Measurements from ENCODE around the gene HTR2A. TPM values are rescaled to one million over a fixed set of nuclear protein-coding genes. Genes with fewer than 3 reads are reported as not detected.

Gene HTR2A
- total RNA-seq, 1 experiment from 2014 or later = not detected

- H3K4me2 ChIP-seq (ENCODE audit: low read length) = no peak overlapping the region
- no peaks in the 10 kb centered on the region for H3K36me3 ChIP-seq (ENCODE audit: control insufficient read depth in 1 of 2, insufficient read depth in 2 of 2, low read length in 2 of 2)
- no peaks in the 10 kb centered on the region for H3K4me1 ChIP-seq (ENCODE audit: control insufficient read depth in 1 of 2, insufficient read depth in 2 of 2, low read length in 2 of 2)
- TF ChIP-seq JUND (IDR thresholded peaks at IDR 0.05) = no peak
- no peak for TF ChIP-seq ZFX (IDR thresholded peaks at IDR 0.05)
- no peak for TF ChIP-seq CTCF (IDR thresholded peaks at IDR 0.05 in 2 of 3, conservative IDR thresholded peaks at IDR 0.05 in 1 of 3; ENCODE audit: borderline replicate concordance in 1 of 3, insufficient read depth in 1 of 3, low read depth in 2 of 3, low read length in 2 of 3)
- no peak overlapping the region for H3K27ac ChIP-seq (ENCODE audit: low read depth, low read length)
- ATAC-seq (no peak), DNase-seq (ENCODE audit: low read depth, low spot score) (no peak)
- ChIA-PET CTCF (interaction anchor here (1.0 kb wide), 1 partner anchor 12 kb away, joined by 4 read pairs; no protein-coding TSS in a partner anchor), RAD21 (ENCODE audit: low non-redundant PET in 1 of 2, low total read pairs in 2 of 2, uncharacterized antibody in 2 of 2, unreplicated experiment in 2 of 2) (interaction anchor here in 1 of 2 experiments (0.6 kb wide), 1 partner anchor 79 kb away, joined by 4 read pairs; no protein-coding TSS in a partner anchor), POLR2A (no interaction called here)
- no peaks in the 10 kb centered on the region for H3K79me2 ChIP-seq (ENCODE audit: insufficient read depth, low read length)
- no peaks in the 10 kb centered on the region for H3K9me3 ChIP-seq (ENCODE audit: control insufficient read depth in 1 of 2, insufficient read depth in 1 of 2, low read depth in 1 of 2, low read length in 2 of 2)
- H4K20me1 ChIP-seq (ENCODE audit: insufficient read depth) = no peaks in the 10 kb centered on the region
- no TSS peak for BruUV-seq (replicated peaks)
- H3K27me3 ChIP-seq (ENCODE audit: insufficient read depth, low read length) = peaks cover 40% of the 10 kb centered on the region
- no peak overlapping the region for H3K9ac ChIP-seq (ENCODE audit: low read length)
- H2AFZ ChIP-seq (ENCODE audit: low read depth, low read length, poor library complexity, severe bottlenecking) = no peak overlapping the region
- intact Hi-C loops (cut with micrococcal nuclease) = loop anchor here (10.0 kb wide), 1 partner anchor 412 kb away; no protein-coding TSS in a partner anchor
- H3K9me2 ChIP-seq (ENCODE audit: insufficient read depth) = no peaks in the 10 kb centered on the region
- no peak overlapping the region for H3K4me3 ChIP-seq (replicated peaks in 1 of 2; ENCODE audit: low read depth in 1 of 2, low read length in 2 of 2)
These were observed 9.6 kb upstream of the HTR2A start for GRCh38 chr13:46906405-46906804.

- DNase-seq (ENCODE audit: low read depth, low spot score) (no peak), ATAC-seq (peak; percentile 64)
- ChIA-PET RAD21 (ENCODE audit: low non-redundant PET in 1 of 2, low total read pairs in 2 of 2, uncharacterized antibody in 2 of 2, unreplicated experiment in 2 of 2) (no interaction called here), POLR2A (no interaction called here), CTCF (no interaction called here)
- H4K20me1 ChIP-seq (ENCODE audit: insufficient read depth) = no peaks in the 10 kb centered on the region
- H3K27ac ChIP-seq (ENCODE audit: low read depth, low read length) = no peak overlapping the region
- no peak overlapping the region for H3K4me2 ChIP-seq (ENCODE audit: low read length)
- H3K4me3 ChIP-seq (replicated peaks in 1 of 2; ENCODE audit: low read depth in 1 of 2, low read length in 2 of 2) = no peak overlapping the region
- no peaks in the 10 kb centered on the region for H3K9me2 ChIP-seq (ENCODE audit: insufficient read depth)
- H3K79me2 ChIP-seq (ENCODE audit: insufficient read depth, low read length) = no peaks in the 10 kb centered on the region
- H2AFZ ChIP-seq (ENCODE audit: low read depth, low read length, poor library complexity, severe bottlenecking) = no peak overlapping the region
- BruUV-seq (replicated peaks) = no TSS peak
- TF ChIP-seq RAD21 (IDR thresholded peaks at IDR 0.05; ENCODE audit: low read depth) = peak; percentile 17; the same call in 1 of the 2 replicates
- TF ChIP-seq REST (IDR thresholded peaks at IDR 0.05; ENCODE audit: low read depth) = no peak
- no peak for TF ChIP-seq MAX (IDR thresholded peaks at IDR 0.05)
- peak in 1 of 3 experiments; percentile 20; a peak in 1 of 6 replicates for TF ChIP-seq CTCF (IDR thresholded peaks at IDR 0.05 in 2 of 3, conservative IDR thresholded peaks at IDR 0.05 in 1 of 3; ENCODE audit: borderline replicate concordance in 1 of 3, insufficient read depth in 1 of 3, low read depth in 2 of 3, low read length in 2 of 3)
- peaks cover 46% of the 10 kb centered on the region for H3K27me3 ChIP-seq (ENCODE audit: insufficient read depth, low read length)
- no peak overlapping the region for H3K9ac ChIP-seq (ENCODE audit: low read length)
- no peaks in the 10 kb centered on the region for H3K4me1 ChIP-seq (ENCODE audit: control insufficient read depth in 1 of 2, insufficient read depth in 2 of 2, low read length in 2 of 2)
- no peaks in the 10 kb centered on the region for H3K36me3 ChIP-seq (ENCODE audit: control insufficient read depth in 1 of 2, insufficient read depth in 2 of 2, low read length in 2 of 2)
- intact Hi-C loops (cut with micrococcal nuclease) = loop anchor here (10.0 kb wide), 1 partner anchor 410 kb away; no protein-coding TSS in a partner anchor
- H3K9me3 ChIP-seq (ENCODE audit: control insufficient read depth in 1 of 2, insufficient read depth in 1 of 2, low read depth in 1 of 2, low read length in 2 of 2) = no peaks in the 10 kb centered on the region
These were observed 8.4 kb upstream of the HTR2A start for GRCh38 chr13:46905249-46905648.
